ENCODE results near the gene VSIG2.

DNA sequence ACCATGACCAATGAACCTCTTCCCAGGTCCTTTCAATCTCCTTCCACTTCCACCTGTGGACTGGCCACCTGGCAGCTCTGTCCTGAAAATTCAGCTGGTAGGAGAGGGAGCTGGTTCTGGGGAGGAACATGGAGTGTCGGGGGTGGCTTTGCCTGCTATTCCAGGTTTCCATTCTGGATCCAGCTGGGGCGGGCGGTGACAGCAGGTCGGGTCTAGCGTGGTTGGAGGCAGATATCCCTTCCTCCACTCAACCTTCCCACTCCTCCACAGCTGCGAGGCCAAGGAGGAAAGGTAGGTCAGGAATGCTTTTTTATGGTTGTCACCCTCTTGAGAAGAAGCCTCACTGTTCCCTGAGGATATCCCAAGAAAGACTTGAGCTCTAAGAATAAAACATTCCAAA is 9.0 kb downstream of the VSIG2 start:
- TF ChIP-seq, protein P1, sequence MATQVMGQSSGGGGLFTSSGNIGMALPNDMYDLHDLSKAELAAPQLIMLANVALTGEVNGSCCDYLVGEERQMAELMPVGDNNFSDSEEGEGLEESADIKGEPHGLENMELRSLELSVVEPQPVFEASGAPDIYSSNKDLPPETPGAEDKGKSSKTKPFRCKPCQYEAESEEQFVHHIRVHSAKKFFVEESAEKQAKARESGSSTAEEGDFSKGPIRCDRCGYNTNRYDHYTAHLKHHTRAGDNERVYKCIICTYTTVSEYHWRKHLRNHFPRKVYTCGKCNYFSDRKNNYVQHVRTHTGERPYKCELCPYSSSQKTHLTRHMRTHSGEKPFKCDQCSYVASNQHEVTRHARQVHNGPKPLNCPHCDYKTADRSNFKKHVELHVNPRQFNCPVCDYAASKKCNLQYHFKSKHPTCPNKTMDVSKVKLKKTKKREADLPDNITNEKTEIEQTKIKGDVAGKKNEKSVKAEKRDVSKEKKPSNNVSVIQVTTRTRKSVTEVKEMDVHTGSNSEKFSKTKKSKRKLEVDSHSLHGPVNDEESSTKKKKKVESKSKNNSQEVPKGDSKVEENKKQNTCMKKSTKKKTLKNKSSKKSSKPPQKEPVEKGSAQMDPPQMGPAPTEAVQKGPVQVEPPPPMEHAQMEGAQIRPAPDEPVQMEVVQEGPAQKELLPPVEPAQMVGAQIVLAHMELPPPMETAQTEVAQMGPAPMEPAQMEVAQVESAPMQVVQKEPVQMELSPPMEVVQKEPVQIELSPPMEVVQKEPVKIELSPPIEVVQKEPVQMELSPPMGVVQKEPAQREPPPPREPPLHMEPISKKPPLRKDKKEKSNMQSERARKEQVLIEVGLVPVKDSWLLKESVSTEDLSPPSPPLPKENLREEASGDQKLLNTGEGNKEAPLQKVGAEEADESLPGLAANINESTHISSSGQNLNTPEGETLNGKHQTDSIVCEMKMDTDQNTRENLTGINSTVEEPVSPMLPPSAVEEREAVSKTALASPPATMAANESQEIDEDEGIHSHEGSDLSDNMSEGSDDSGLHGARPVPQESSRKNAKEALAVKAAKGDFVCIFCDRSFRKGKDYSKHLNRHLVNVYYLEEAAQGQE (IDR thresholded peaks at IDR 0.05; ENCODE audit: insufficient replicate concordance, low read depth), result no peak
- no peak for TF ChIP-seq SPI1 (IDR thresholded peaks at IDR 0.05; ENCODE audit: borderline replicate concordance, low read depth)

Measured in HL-60 (cell line).